HepG2 (cell line): ENCODE results near the gene IPPK. TPM values are rescaled to one million over a fixed set of nuclear protein-coding genes. Genes with fewer than 3 reads are reported as not detected.
A peak's percentile ranks its signal among the peaks of the same experiment; 100 is the strongest.

Source experiments
- ATF2 ChIP-seq: sonication (generic); formaldehyde crosslinking; IDR thresholded peaks from 2 replicates; pipeline ENCODE4 v1.4.0; 2020; ENCODE audit warnings: missing genetic modification reagents
- CEBPG ChIP-seq: IDR thresholded peaks from 2 replicates; pipeline ENCODE4 v1.6.1; 2016
- CTCF ChIP-seq: sonication (generic); formaldehyde crosslinking; IDR thresholded peaks from 2 replicates; pipeline ENCODE4 v1.5.0; 2020; ENCODE audit warnings: mild to moderate bottlenecking, missing genetic modification reagents, moderate library complexity
- EEA1 ChIP-seq: sonication (generic); formaldehyde crosslinking; IDR thresholded peaks from 2 replicates; pipeline ENCODE4 v1.5.1; 2020; ENCODE audit warnings: mild to moderate bottlenecking, missing genetic modification reagents, borderline replicate concordance
- GATAD1 ChIP-seq: IDR thresholded peaks from 2 replicates; pipeline ENCODE4 v1.6.1; 2016; ENCODE audit warnings: missing genetic modification reagents, missing compliant biosample characterization
- HOXA9 ChIP-seq: sonication (generic); formaldehyde crosslinking; IDR thresholded peaks from 2 replicates; pipeline ENCODE4 v1.8.1; 2022; ENCODE audit warnings: missing genetic modification reagents, mild to moderate bottlenecking, moderate library complexity, borderline replicate concordance
- KAT8 ChIP-seq: IDR thresholded peaks from 2 replicates; pipeline ENCODE4 v1.6.1; 2016; ENCODE audit warnings: missing genetic modification reagents, missing compliant biosample characterization
- KLF11 ChIP-seq: IDR thresholded peaks from 2 replicates; pipeline ENCODE4 v1.6.1; 2016; ENCODE audit warnings: missing compliant biosample characterization
- KLF12 ChIP-seq: sonication (generic); formaldehyde crosslinking; IDR thresholded peaks from 2 replicates; pipeline ENCODE4 v1.4.0; 2020; ENCODE audit warnings: missing genetic modification reagents, borderline replicate concordance
- MEIS1 ChIP-seq: sonication (generic); formaldehyde crosslinking; IDR thresholded peaks from 2 replicates; pipeline ENCODE4 v1.9.0; 2021; ENCODE audit warnings: mild to moderate bottlenecking, missing genetic modification reagents, moderate library complexity, borderline replicate concordance
- NR2F6 ChIP-seq, 2 experiments: IDR thresholded peaks; 2 replicates each; pipeline ENCODE4 v1.6.1; 2016; ENCODE audit warnings: antibody characterized with exemption in 1 of 2, mild to moderate bottlenecking in 1 of 2
- SKI ChIP-seq: fragments of 450-650 bp; IDR thresholded peaks from one replicate; pipeline ENCODE4 v1.6.1; 2018; ENCODE audit warnings: mild to moderate bottlenecking; ENCODE audit not compliant: partially characterized antibody
- SRSF1 ChIP-seq: fragments of 200-400 bp; formaldehyde crosslinking; optimal IDR thresholded peaks from 2 replicates; pipeline ENCODE3; 2017; ENCODE audit warnings: mild to moderate bottlenecking, low read depth, low read length, moderate library complexity
- THAP7 ChIP-seq: sonication (generic); formaldehyde crosslinking; IDR thresholded peaks from 2 replicates; pipeline ENCODE4 v1.8.1; 2023; ENCODE audit warnings: mild to moderate bottlenecking, missing genetic modification reagents
- TMF1 ChIP-seq: sonication (generic); formaldehyde crosslinking; IDR thresholded peaks from 2 replicates; pipeline ENCODE4 v1.8.1; 2022; ENCODE audit warnings: low read depth, missing genetic modification reagents
- ZBTB1 ChIP-seq: sonication (generic); formaldehyde crosslinking; IDR thresholded peaks from 2 replicates; pipeline ENCODE4 v1.4.0; 2020; ENCODE audit warnings: missing genetic modification reagents, borderline replicate concordance
- ZBTB20 ChIP-seq: sonication (generic); formaldehyde crosslinking; IDR thresholded peaks from 2 replicates; pipeline ENCODE4 v1.8.1; 2023; ENCODE audit warnings: missing genetic modification reagents, low read depth, mild to moderate bottlenecking, borderline replicate concordance
- ZBTB33 ChIP-seq: sonication (generic); formaldehyde crosslinking; IDR thresholded peaks from 2 replicates; pipeline ENCODE4 v1.4.0; 2020; ENCODE audit warnings: missing genetic modification reagents
- ZGPAT ChIP-seq: IDR thresholded peaks from 2 replicates; pipeline ENCODE4 v1.6.1; 2016; ENCODE audit warnings: mild to moderate bottlenecking
- ZNF607 ChIP-seq: sonication (generic); formaldehyde crosslinking; IDR thresholded peaks from 2 replicates; pipeline ENCODE4 v1.5.1; 2020; ENCODE audit warnings: missing genetic modification reagents, mild to moderate bottlenecking, borderline replicate concordance
- ZNF615 ChIP-seq: sonication (generic); formaldehyde crosslinking; IDR thresholded peaks from 2 replicates; pipeline ENCODE4 v1.5.0; 2020; ENCODE audit warnings: mild to moderate bottlenecking, missing genetic modification reagents, borderline replicate concordance
- polyA plus RNA-seq, 8 experiments: library from polyadenylated mRNA; depleted of rRNA in 3 of 8; stranded (reverse) in 7 of 8; unstranded in 1 of 8; fragments of >200 nt; fragmentation: Illumina TruSeq in 4 of 8; extraction: Trizol in 4 of 8; gene quantifications; 2 replicates each; pipeline versions ENCODE4 v1.2.1 to v1.2.3, GENCODE V29; 2011 to 2016; ENCODE audit warnings: low read depth in 4 of 8, missing spikeins in 1 of 8, mixed read lengths in 1 of 8; ENCODE audit not compliant: insufficient read depth in 1 of 8
- total RNA-seq, 5 experiments: library from RNA; depleted of rRNA; stranded (reverse); fragments of >200 nt; fragmentation: Illumina TruSeq; extraction: Trizol; gene quantifications; 2 replicates each; pipeline ENCODE4 v1.2.3, GENCODE V29; 2016; ENCODE audit warnings: low read depth in 1 of 5

The IPPK gene
- total and polyA plus RNA-seq, 2 of the 13 experiments (the other 11 are each of a cell fraction or from before 2014, with no cell fraction given), result 9.9 to 14.1 TPM

- TF ChIP-seq THAP7 (CRISPR knock-in tag), result no peak
- 0 out of 2 replicates have a peak, but pooled peaks have one; percentile 18 for TF ChIP-seq NR2F6 (IDR thresholded peaks at IDR 0.05)
- TF ChIP-seq NR2F6 (CRISPR knock-in tag; IDR thresholded peaks at IDR 0.05), result peak; percentile 32; the same call in 1 of the 2 replicates
- no peak for TF ChIP-seq KLF11
- no peak for TF ChIP-seq SRSF1
- TF ChIP-seq SKI, result no peak
- TF ChIP-seq TMF1, result no peak
- no peak for TF ChIP-seq ZNF607 (CRISPR knock-in tag)
- no peak for TF ChIP-seq ZNF615 (CRISPR knock-in tag)
- no peak for TF ChIP-seq ATF2
- no peak for TF ChIP-seq ZBTB33 (CRISPR knock-in tag)
- TF ChIP-seq HOXA9 (CRISPR knock-in tag), result no peak
- peak; percentile 43; the same call in 1 of the 2 replicates for TF ChIP-seq GATAD1 (CRISPR knock-in tag)
- TF ChIP-seq KLF12 (CRISPR knock-in tag), result no peak
- TF ChIP-seq KAT8 (CRISPR knock-in tag), result 0 out of 2 replicates have a peak, but pooled peaks have one; percentile 28
- TF ChIP-seq ZGPAT (CRISPR knock-in tag), result no peak
- TF ChIP-seq CTCF (CRISPR knock-in tag), result peak; percentile 99
- no peak for TF ChIP-seq ZBTB20
- no peak for TF ChIP-seq ZBTB1 (CRISPR knock-in tag)
- TF ChIP-seq CEBPG (CRISPR knock-in tag), result no peak
- TF ChIP-seq MEIS1 (CRISPR knock-in tag), result no peak; the same call in 1 of the 2 replicates
- no peak for TF ChIP-seq EEA1
These were observed 35.0 kb downstream of the IPPK start (continued) for GRCh38 chr9:92634712-92635605.
